Cardiac fibroblast (primary cell): ENCODE results near the gene UBE3A.

Experiments
- DNase-seq, 2 donors: peaks; one replicate each; pipeline versions ENCODE4 v3.0.0 to v3.0.0-alpha.2; 2010; ENCODE audit warnings: low read depth in 2 of 2
- H3K4me3 ChIP-seq, 2 donors: replicated peaks in 1 of 2; 1 replicate in 1 of 2; 2 replicates in 1 of 2; pipeline ENCODE4 v1.5.1; 2011; ENCODE audit warnings: low read depth in 2 of 2, low read length in 2 of 2, mild to moderate bottlenecking in 2 of 2, moderate library complexity in 1 of 2
- TF ChIP-seq, protein P1 (sequence below): IDR thresholded peaks from one replicate; pipeline ENCODE4 v1.5.1; 2011; ENCODE audit warnings: low read depth, mild to moderate bottlenecking, low read length, inconsistent platforms

The UBE3A gene

DNA sequence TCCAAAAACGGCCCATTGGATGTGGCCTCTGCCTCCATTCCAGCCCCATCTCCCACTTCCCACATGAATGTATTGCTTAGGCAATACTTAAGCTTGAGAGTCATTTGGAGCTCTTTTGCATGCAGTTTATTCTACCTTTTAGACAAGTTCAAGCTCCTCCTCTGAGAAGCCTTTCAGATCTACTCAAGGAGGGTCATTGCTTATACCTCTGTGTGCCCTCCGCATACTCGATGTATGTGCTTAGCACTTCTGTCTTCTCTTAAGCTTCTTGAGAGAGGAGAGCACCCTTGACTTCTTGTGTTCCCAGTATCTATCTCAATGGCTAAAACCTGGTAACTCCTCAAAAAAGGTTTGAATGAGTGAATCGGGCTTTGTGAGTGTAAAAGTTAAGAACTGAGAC is 6.6 kb upstream of the UBE3A start:
- TF ChIP-seq, protein P1, sequence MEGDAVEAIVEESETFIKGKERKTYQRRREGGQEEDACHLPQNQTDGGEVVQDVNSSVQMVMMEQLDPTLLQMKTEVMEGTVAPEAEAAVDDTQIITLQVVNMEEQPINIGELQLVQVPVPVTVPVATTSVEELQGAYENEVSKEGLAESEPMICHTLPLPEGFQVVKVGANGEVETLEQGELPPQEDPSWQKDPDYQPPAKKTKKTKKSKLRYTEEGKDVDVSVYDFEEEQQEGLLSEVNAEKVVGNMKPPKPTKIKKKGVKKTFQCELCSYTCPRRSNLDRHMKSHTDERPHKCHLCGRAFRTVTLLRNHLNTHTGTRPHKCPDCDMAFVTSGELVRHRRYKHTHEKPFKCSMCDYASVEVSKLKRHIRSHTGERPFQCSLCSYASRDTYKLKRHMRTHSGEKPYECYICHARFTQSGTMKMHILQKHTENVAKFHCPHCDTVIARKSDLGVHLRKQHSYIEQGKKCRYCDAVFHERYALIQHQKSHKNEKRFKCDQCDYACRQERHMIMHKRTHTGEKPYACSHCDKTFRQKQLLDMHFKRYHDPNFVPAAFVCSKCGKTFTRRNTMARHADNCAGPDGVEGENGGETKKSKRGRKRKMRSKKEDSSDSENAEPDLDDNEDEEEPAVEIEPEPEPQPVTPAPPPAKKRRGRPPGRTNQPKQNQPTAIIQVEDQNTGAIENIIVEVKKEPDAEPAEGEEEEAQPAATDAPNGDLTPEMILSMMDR = no peak
- no peak for DNase-seq
- no peak overlapping the region for H3K4me3 ChIP-seq

DNA sequence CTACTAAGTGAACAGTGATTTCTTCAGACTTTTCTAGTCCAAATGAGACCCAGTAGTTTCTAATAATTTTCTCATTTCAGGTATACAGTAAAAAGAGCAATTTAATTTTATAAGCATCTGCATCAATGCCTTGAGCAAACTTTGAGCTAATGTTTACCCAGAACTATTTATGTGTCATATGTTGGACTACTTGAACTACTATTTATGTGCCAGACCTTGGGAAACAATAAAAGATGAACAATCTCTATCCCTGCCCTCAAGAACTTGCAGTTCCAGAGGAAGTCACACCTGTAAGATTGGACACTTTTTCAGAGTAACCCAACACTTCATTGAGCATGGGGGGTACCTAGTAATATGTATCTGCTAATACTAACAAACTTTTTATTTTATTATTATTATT is 2.3 kb upstream of the UBE3A start:
- TF ChIP-seq, protein P1 = no peak
- no peak overlapping the region for H3K4me3 ChIP-seq
- DNase-seq = no peak

DNA sequence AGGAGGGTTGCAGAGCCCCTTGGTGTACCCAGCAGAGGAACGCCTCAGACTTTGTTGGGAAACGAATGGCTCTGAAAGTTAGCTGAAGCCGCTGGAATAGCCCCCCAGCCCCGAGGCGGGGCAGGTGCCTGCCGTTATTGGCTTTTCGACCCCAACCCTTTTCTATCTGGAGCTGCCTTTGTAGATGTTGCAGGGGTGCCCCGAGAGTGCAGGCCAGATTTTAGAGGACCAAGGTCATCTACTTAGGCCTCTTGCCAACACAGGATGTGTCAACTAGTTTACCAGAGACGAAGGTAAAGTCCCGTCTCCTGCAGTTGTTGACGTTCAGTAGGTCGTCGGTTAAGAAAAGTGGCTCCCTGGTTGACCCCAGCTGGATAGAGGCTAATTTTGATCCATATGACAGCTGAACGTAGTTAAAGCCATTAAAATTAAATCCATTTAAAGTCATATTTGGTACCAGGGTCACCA is 579 bp upstream of the UBE3A start:
- peak overlapping the region; percentile 68 to 70 for H3K4me3 ChIP-seq
- DNase-seq = peak; percentile 18 to 50
- TF ChIP-seq, protein P1 = no peak

DNA sequence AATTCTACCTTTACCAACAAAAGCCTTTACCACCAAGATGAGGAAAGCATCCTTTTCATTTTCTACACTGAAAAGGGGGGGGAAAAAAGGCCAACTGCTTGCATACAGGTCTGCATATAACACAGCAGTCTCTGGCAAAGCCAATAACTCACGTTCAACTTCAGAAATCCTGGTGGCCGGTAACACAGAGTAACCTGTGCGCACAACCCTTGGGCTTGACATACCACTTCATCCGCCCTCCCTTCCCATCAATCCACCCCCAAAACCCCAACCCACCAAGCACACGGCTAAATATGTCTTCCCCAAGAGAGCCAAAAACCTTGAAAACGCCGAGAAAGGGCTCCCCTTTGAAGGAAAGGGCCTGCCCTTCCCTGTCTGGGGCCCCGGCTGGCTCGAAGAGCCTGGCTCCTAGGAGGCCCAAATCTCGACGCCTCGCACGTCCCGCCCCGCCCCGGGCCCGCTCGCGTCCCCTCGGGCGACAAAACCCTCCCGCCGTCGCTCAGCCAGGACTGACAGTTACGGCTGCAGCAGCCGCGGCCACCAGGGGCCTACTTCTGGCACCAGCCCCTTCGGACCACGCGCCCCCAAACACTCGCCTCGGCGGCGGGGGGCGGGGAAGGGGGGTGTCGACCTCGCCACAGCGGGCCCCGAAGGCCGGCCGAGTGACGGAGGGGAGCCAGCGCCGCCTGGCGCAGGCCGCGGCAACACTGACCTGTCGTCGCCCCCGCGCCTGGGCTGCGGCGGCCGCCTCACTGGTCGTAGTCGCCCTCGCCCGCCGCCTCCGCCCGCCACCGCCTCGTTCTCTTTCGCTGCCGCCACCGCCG is 835 bp downstream of the UBE3A start:
- peak; percentile 55 to 65 for DNase-seq
- TF ChIP-seq, protein P1 = no peak

DNA sequence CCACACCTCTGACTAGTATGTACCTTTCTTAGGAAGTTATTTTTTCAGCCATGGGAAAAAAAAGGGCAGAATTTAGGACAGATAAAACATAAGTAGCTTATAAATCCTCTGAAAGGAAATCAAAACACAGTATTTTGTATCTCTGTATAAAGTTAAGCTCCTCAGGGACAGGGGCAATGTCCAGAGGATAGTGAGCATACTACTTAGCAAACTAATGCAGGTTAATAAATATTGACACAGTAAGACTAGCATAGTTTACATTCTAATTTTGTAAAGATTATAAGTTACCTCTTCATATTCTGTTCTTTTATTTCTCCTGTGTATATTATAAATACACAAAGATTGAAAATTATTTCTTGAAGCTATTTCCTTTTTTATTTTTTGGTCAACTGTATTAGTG is 2.1 kb downstream of the UBE3A start:
- peak overlapping the region in 1 of 2 donors; percentile 91 for H3K4me3 ChIP-seq
- no peak for DNase-seq
- TF ChIP-seq, protein P1 = no peak

More for the DNA sequence above, 835 bp downstream of the UBE3A start:
- peak overlapping the region; percentile 73 to 91 for H3K4me3 ChIP-seq

DNA sequence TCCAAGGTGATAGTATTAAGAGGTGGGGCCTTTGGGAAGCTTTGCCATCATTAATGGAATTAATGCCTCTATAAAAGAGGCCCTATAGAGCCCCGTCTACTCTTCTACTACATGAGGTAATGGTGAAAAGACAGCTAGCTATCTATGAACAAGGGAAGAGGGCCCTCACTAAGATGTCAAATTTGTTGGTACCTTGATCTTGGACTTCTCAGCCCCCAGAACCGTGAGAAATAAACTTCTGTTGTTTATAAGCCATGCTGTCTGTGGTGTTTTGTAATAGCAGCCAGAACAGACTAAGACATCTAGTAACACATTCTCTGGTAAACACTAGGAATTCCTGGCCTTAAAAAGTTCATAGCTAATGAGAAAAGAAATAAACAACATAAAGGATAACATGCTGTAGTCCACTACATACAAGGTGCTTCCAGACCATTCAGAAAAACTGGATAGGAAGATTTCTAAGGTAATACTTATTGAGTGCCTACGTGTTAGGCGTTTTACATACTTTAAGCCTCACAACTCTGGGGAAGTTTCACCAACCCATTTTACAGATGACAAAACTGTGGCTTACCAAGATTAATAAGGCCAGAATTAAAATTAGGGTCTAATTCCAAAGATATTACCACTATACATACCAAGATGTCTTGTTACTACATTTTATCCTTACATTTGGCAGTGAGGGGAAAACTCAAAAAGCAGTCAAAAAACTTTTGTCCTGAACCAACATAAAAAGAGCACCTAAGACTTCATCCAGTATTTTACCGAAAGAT is 3.2 kb downstream of the UBE3A start:
- no peak overlapping the region for H3K4me3 ChIP-seq
- TF ChIP-seq, protein P1 = no peak
- DNase-seq = no peak
